ENCODE data around the gene PLCG2.
"Not testable (repeated sequence)": the region's sequence is repeated elsewhere in the genome, so short reads cannot be mapped to it uniquely, and the experiment has no call there.

Gene PLCG2

GRCh38 chr16:81739503-81739902 lies 39.6 kb upstream of the PLCG2 start:
- Histone ChIP-seq H3K4me1 (ENCODE audit: control insufficient read depth, insufficient read depth, low read length, poor library complexity, severe bottlenecking) (no peaks in the 10 kb centered on the region), H3K36me3 (ENCODE audit: control insufficient read depth, insufficient read depth, low read length) (no peaks in the 10 kb centered on the region), H3K4me3 (ENCODE audit: extremely low read depth, insufficient read depth, low read length, poor library complexity, severe bottlenecking) (no peak overlapping the region), H3K27ac (ENCODE audit: low read depth, low read length, severe bottlenecking) (no peak overlapping the region), H3K9me3 (ENCODE audit: control insufficient read depth, low read length) (no peaks in the 10 kb centered on the region)
- WGBS, 2 experiments (ENCODE audit: insufficient coverage in 2 of 2) = 88 to 92% methylated on average over 3 to 6 of the region's 8 CpGs

- H3K4me3 ChIP-seq (ENCODE audit: extremely low read depth, insufficient read depth, low read length, poor library complexity, severe bottlenecking) = no peak overlapping the region
- WGBS, 2 experiments (ENCODE audit: insufficient coverage in 2 of 2) = 79 to 100% methylated on average over 3 to 6 of the region's 8 CpGs
- H3K9me3 ChIP-seq (ENCODE audit: control insufficient read depth, low read length) = no peaks in the 10 kb centered on the region
Measured at GRCh38 chr16:81740169-81740568, 38.9 kb upstream of the PLCG2 start.

GRCh38 chr16:81741430-81741770 lies 37.7 kb upstream of the PLCG2 start:
- WGBS, 2 experiments (ENCODE audit: insufficient coverage in 2 of 2) = 96% methylated on average over 5 of the region's 6 CpGs; no CpG with 5 or more reads in 1 of the 2 experiments
- H3K27ac ChIP-seq (ENCODE audit: low read depth, low read length, severe bottlenecking); H3K4me1 ChIP-seq (ENCODE audit: control insufficient read depth, insufficient read depth, low read length, poor library complexity, severe bottlenecking); H3K4me3 ChIP-seq (ENCODE audit: extremely low read depth, insufficient read depth, low read length, poor library complexity, severe bottlenecking); H3K36me3 ChIP-seq (ENCODE audit: control insufficient read depth, insufficient read depth, low read length); H3K9me3 ChIP-seq (ENCODE audit: control insufficient read depth, low read length): not testable (repeated sequence)

More at GRCh38 chr16:81740169-81740568, 38.9 kb upstream of the PLCG2 start:
- Histone ChIP-seq H3K27ac (ENCODE audit: low read depth, low read length, severe bottlenecking) (no peak overlapping the region), H3K36me3 (ENCODE audit: control insufficient read depth, insufficient read depth, low read length) (no peaks in the 10 kb centered on the region), H3K4me1 (ENCODE audit: control insufficient read depth, insufficient read depth, low read length, poor library complexity, severe bottlenecking) (no peaks in the 10 kb centered on the region)

- 77 to 86% methylated on average over 4 of the region's 4 CpGs for whole genome bisulfite sequencing, 2 experiments (ENCODE audit: insufficient coverage in 2 of 2)
- H3K4me3 ChIP-seq (ENCODE audit: extremely low read depth, insufficient read depth, low read length, poor library complexity, severe bottlenecking) = no peak overlapping the region
- H3K36me3 ChIP-seq (ENCODE audit: control insufficient read depth, insufficient read depth, low read length) = no peaks in the 10 kb centered on the region
- peaks cover 3% of the 10 kb centered on the region for H3K4me1 ChIP-seq (ENCODE audit: control insufficient read depth, insufficient read depth, low read length, poor library complexity, severe bottlenecking)
- no peaks in the 10 kb centered on the region for H3K9me3 ChIP-seq (ENCODE audit: control insufficient read depth, low read length)
- H3K27ac ChIP-seq (ENCODE audit: low read depth, low read length, severe bottlenecking) = no peak overlapping the region
Measured at GRCh38 chr16:81744385-81744784, 34.7 kb upstream of the PLCG2 start.

GRCh38 chr16:81744911-81745310 lies 34.2 kb upstream of the PLCG2 start:
- Histone ChIP-seq H3K36me3 (ENCODE audit: control insufficient read depth, insufficient read depth, low read length) (no peaks in the 10 kb centered on the region), H3K4me1 (ENCODE audit: control insufficient read depth, insufficient read depth, low read length, poor library complexity, severe bottlenecking) (peaks cover 3% of the 10 kb centered on the region), H3K27ac (ENCODE audit: low read depth, low read length, severe bottlenecking) (no peak overlapping the region), H3K9me3 (ENCODE audit: control insufficient read depth, low read length) (no peaks in the 10 kb centered on the region), H3K4me3 (ENCODE audit: extremely low read depth, insufficient read depth, low read length, poor library complexity, severe bottlenecking) (no peak overlapping the region)
- WGBS, 2 experiments (ENCODE audit: insufficient coverage in 2 of 2) = 87 to 92% methylated on average over 2 to 4 of the region's 4 CpGs

- no peaks in the 10 kb centered on the region for H3K36me3 ChIP-seq (ENCODE audit: control insufficient read depth, insufficient read depth, low read length)
- H3K27ac ChIP-seq (ENCODE audit: low read depth, low read length, severe bottlenecking) = no peak overlapping the region
- no peak overlapping the region for H3K4me3 ChIP-seq (ENCODE audit: extremely low read depth, insufficient read depth, low read length, poor library complexity, severe bottlenecking)
- H3K4me1 ChIP-seq (ENCODE audit: control insufficient read depth, insufficient read depth, low read length, poor library complexity, severe bottlenecking) = peaks cover 3% of the 10 kb centered on the region
- H3K9me3 ChIP-seq (ENCODE audit: control insufficient read depth, low read length) = no peaks in the 10 kb centered on the region
- 62 to 82% methylated on average over 18 to 27 of the region's 33 CpGs for WGBS, 2 experiments (ENCODE audit: insufficient coverage in 2 of 2)
Measured at GRCh38 chr16:81745704-81746558, 33.2 kb upstream of the PLCG2 start.

- no peaks in the 10 kb centered on the region for H3K9me3 ChIP-seq (ENCODE audit: control insufficient read depth, low read length)
- H3K36me3 ChIP-seq (ENCODE audit: control insufficient read depth, insufficient read depth, low read length) = no peaks in the 10 kb centered on the region
- no peak overlapping the region for H3K4me3 ChIP-seq (ENCODE audit: extremely low read depth, insufficient read depth, low read length, poor library complexity, severe bottlenecking)
- H3K4me1 ChIP-seq (ENCODE audit: control insufficient read depth, insufficient read depth, low read length, poor library complexity, severe bottlenecking) = peaks cover 3% of the 10 kb centered on the region
- H3K27ac ChIP-seq (ENCODE audit: low read depth, low read length, severe bottlenecking) = no peak overlapping the region
- WGBS, 2 experiments (ENCODE audit: insufficient coverage in 2 of 2) = 83 to 86% methylated on average over 2 to 3 of the region's 5 CpGs
Measured at GRCh38 chr16:81746566-81746965, 32.5 kb upstream of the PLCG2 start.

GRCh38 chr16:81748476-81749198 lies 30.5 kb upstream of the PLCG2 start:
- Histone ChIP-seq H3K36me3 (ENCODE audit: control insufficient read depth, insufficient read depth, low read length) (no peaks in the 10 kb centered on the region), H3K9me3 (ENCODE audit: control insufficient read depth, low read length) (no peaks in the 10 kb centered on the region), H3K4me3 (ENCODE audit: extremely low read depth, insufficient read depth, low read length, poor library complexity, severe bottlenecking) (no peak overlapping the region), H3K4me1 (ENCODE audit: control insufficient read depth, insufficient read depth, low read length, poor library complexity, severe bottlenecking) (peaks cover 3% of the 10 kb centered on the region), H3K27ac (ENCODE audit: low read depth, low read length, severe bottlenecking) (no peak overlapping the region)
- WGBS, 2 experiments (ENCODE audit: insufficient coverage in 2 of 2) = 73 to 100% methylated on average over 1 to 4 of the region's 7 CpGs

- no peak overlapping the region for H3K4me3 ChIP-seq (ENCODE audit: extremely low read depth, insufficient read depth, low read length, poor library complexity, severe bottlenecking)
- H3K27ac ChIP-seq (ENCODE audit: low read depth, low read length, severe bottlenecking) = no peak overlapping the region
- H3K36me3 ChIP-seq (ENCODE audit: control insufficient read depth, insufficient read depth, low read length) = no peaks in the 10 kb centered on the region
- peaks cover 19% of the 10 kb centered on the region for H3K4me1 ChIP-seq (ENCODE audit: control insufficient read depth, insufficient read depth, low read length, poor library complexity, severe bottlenecking)
- H3K9me3 ChIP-seq (ENCODE audit: control insufficient read depth, low read length) = no peaks in the 10 kb centered on the region
- WGBS, 2 experiments (ENCODE audit: insufficient coverage in 2 of 2) = 81 to 87% methylated on average over 7 to 8 of the region's 13 CpGs
Measured at GRCh38 chr16:81752225-81752875, 26.7 kb upstream of the PLCG2 start.

- H3K9me3 ChIP-seq (ENCODE audit: control insufficient read depth, low read length) = no peaks in the 10 kb centered on the region
- peaks cover 19% of the 10 kb centered on the region for H3K4me1 ChIP-seq (ENCODE audit: control insufficient read depth, insufficient read depth, low read length, poor library complexity, severe bottlenecking)
- H3K36me3 ChIP-seq (ENCODE audit: control insufficient read depth, insufficient read depth, low read length) = no peaks in the 10 kb centered on the region
- 94 to 97% methylated on average over 3 to 6 of the region's 7 CpGs for WGBS, 2 experiments (ENCODE audit: insufficient coverage in 2 of 2)
- no peak overlapping the region for H3K4me3 ChIP-seq (ENCODE audit: extremely low read depth, insufficient read depth, low read length, poor library complexity, severe bottlenecking)
- H3K27ac ChIP-seq (ENCODE audit: low read depth, low read length, severe bottlenecking) = no peak overlapping the region
Measured at GRCh38 chr16:81752876-81753227, 26.2 kb upstream of the PLCG2 start.

Measured in mesodermal cell (in vitro differentiated cells).